22Rv1 (cell line): ENCODE measurements around the gene SS18.

ENCODE experiments used
- H3K27ac ChIP-seq: fragments of 450-650 bp; 2 replicates; pipeline ENCODE4 v1.5.1; 2017
- CTCF ChIP-seq: fragments of 450-650 bp; IDR thresholded peaks from 2 replicates; pipeline ENCODE4 v1.5.1; 2017; ENCODE audit warnings: mild to moderate bottlenecking
- ZFX ChIP-seq: fragments of 450-650 bp; IDR thresholded peaks from 2 replicates; pipeline ENCODE4 v1.6.1; 2017; ENCODE audit warnings: antibody characterized with exemption, borderline replicate concordance

Gene SS18

GRCh38 chr18:26088487-26088886, 1.9 kb downstream of the SS18 start:
- no peak overlapping the region for H3K27ac ChIP-seq
- TF ChIP-seq ZFX (no peak), CTCF (no peak)

GRCh38 chr18:26086959-26087358, 3.5 kb downstream of the SS18 start:
- TF ChIP-seq CTCF (no peak), ZFX (no peak)
- H3K27ac ChIP-seq = no peak overlapping the region

- no peak overlapping the region for H3K27ac ChIP-seq
- TF ChIP-seq CTCF (no peak), ZFX (no peak)
Observed at GRCh38 chr18:26085056-26085455, 5.4 kb downstream of the SS18 start.

GRCh38 chr18:26083099-26083498, 7.3 kb downstream of the SS18 start:
- no peak overlapping the region for H3K27ac ChIP-seq
- no peak for TF ChIP-seq CTCF
- no peak for TF ChIP-seq ZFX

- no peak for TF ChIP-seq ZFX
- no peak for TF ChIP-seq CTCF
- no peak overlapping the region for H3K27ac ChIP-seq
Observed at GRCh38 chr18:26082475-26082874, 7.9 kb downstream of the SS18 start.

- TF ChIP-seq CTCF (no peak), ZFX (no peak)
- peak overlapping the region; percentile 20; the same call in 1 of the 2 replicates for H3K27ac ChIP-seq
Observed at GRCh38 chr18:26074246-26074645, 16.2 kb downstream of the SS18 start.

- peak overlapping the region; percentile 20; the same call in 1 of the 2 replicates for H3K27ac ChIP-seq
- TF ChIP-seq CTCF = no peak
- no peak for TF ChIP-seq ZFX
Observed at GRCh38 chr18:26073758-26074157, 16.7 kb downstream of the SS18 start.
